Activated T-cell treated with anti-CD3 and anti-CD28 coated beads, Interleukin-2, amount 50 U/mL, for 24 hours (primary cell): ENCODE measurements around the gene UBE2B.
"Not testable (repeated sequence)": the region's sequence is repeated elsewhere in the genome, so short reads cannot be mapped to it uniquely, and the experiment has no call there.

Experiments used
- DNase-seq: peaks from one replicate; pipeline ENCODE4 v3.0.0-alpha.2; 2020
- H3K27ac Mint-ChIP-seq: 2 replicates; pipeline ENCODE4 v1.8.0; 2020; ENCODE audit warnings: mild to moderate bottlenecking, mixed read lengths
- H3K27me3 Mint-ChIP-seq: 2 replicates; pipeline ENCODE4 v1.8.0; 2020; ENCODE audit warnings: mixed read lengths
- H3K36me3 Mint-ChIP-seq: 2 replicates; pipeline ENCODE4 v1.8.0; 2020; ENCODE audit warnings: low read depth, mixed read lengths
- H3K4me1 Mint-ChIP-seq: 2 replicates; pipeline ENCODE4 v1.8.0; 2020; ENCODE audit warnings: low read depth, mixed read lengths
- H3K4me3 Mint-ChIP-seq: 2 replicates; pipeline ENCODE4 v1.8.0; 2020; ENCODE audit warnings: mild to moderate bottlenecking, moderate library complexity, mixed read lengths
- H3K9me3 Mint-ChIP-seq: 2 replicates; pipeline ENCODE4 v1.8.0; 2020; ENCODE audit warnings: mixed read lengths

The UBE2B gene

GRCh38 chr5:134370871-134371833 lies at the start of gene UBE2B:
Gene UBE2B, plus strand, starts transcription at chr5:134371569. Its CDS starts 27 bp downstream, at chr5:134371596.
- H3K27me3 Mint-ChIP-seq, result no peaks in the 10 kb centered on the region
- peak within 1 kb of the TSS; percentile 99 for H3K4me3 Mint-ChIP-seq
- peaks cover 53% of the 10 kb centered on the region for H3K4me1 Mint-ChIP-seq
- H3K9me3 Mint-ChIP-seq, result peaks cover 5% of the 10 kb centered on the region
- DNase-seq, result peak; percentile 98
- peaks cover 61% of the 10 kb centered on the region for H3K36me3 Mint-ChIP-seq
- peak within 1 kb of the TSS; percentile 100 for H3K27ac Mint-ChIP-seq

DNA sequence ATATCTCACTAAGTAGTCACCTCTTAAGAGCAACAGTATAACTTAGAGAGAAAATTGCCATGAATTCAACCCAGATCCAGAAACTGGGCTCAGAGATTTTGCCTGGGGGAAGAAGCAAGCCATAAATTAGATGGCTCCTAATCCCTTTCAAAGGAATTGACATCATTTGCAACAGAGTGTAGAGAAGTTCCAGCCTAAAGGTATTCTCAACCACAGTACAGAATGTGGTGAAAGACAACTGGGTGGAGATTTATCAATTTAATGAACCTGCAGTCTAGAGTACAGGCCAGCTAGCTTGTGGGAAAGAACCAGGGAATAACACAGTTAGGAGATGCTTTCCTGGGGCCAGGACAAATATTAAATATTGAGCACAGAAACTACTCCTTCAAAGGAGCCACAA lies 44.0 kb upstream of the UBE2B start:
- Mint-ChIP-seq H3K36me3 (peaks cover 6% of the 10 kb centered on the region), H3K4me3 (no peak overlapping the region), H3K27me3 (no peaks in the 10 kb centered on the region), H3K4me1 (no peaks in the 10 kb centered on the region), H3K9me3 (peaks cover 20% of the 10 kb centered on the region), H3K27ac (no peak overlapping the region)
- no peak for DNase-seq

DNA sequence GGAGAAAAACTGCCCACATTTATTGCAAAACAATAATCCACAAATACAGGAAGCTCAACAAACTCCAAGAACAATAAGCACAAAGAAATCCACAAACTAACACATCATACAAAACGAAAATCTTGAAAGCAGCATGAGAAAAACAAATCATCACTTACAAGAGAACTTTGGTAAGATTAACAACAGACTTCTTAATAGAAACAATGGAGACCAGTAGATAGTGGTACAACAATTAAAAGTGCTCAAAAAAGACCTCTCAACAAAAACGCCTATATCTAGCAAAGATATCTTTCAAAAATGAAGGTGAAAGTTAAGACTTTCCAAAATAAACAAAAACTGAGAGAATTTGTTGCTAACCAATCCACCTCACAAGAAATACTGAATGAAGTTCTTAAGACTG lies 42.8 kb upstream of the UBE2B start:
- peaks cover 30% of the 10 kb centered on the region for H3K9me3 Mint-ChIP-seq
- H3K27me3 Mint-ChIP-seq, result no peaks in the 10 kb centered on the region
- H3K27ac Mint-ChIP-seq, result no peak overlapping the region
- H3K4me1 Mint-ChIP-seq, result no peaks in the 10 kb centered on the region
- H3K36me3 Mint-ChIP-seq, result peaks cover 6% of the 10 kb centered on the region
- DNase-seq, result no peak
- H3K4me3 Mint-ChIP-seq, result no peak overlapping the region

DNA sequence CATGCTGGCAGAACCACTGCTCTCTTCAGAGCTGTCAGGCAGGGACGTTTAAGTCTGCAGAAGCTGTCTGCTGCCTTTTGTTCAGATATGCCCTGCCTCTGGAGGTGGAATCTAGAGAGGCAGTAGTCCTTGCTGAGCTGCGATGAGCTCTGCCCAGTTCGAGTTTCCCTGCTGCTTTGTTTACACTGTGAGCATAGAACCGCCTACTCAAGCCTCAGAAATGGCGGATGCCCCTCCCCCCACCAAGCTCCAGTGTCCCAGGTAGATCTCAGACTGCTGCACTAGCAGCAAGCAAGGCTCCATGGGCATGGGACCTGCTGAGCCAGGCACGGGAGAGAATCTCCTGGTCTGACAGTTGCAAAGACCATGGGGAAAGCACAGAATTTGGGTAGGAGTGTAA lies 34.5 kb upstream of the UBE2B start:
- not testable (repeated sequence) for H3K36me3 Mint-ChIP-seq, DNase-seq

DNA sequence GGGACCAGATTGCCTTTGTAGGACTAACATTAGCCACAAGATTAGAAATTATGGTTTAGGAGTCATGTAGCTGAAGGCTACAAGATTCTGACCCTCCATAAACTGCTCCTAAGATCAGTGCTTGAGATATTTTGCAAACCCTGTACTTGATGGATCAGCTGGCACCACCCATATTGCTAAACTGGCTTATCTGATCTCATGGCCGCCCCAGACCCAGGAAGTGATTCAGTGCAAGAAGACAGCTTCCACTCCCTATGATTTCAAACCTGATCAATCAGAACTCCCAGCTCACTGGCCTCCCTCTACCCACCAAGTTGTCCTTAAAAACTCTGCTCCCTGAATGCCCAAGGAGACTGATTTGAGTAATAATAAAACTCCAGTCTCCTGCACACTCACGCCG lies 27.9 kb upstream of the UBE2B start:
- not testable (repeated sequence) for H3K4me3 Mint-ChIP-seq, H3K27me3 Mint-ChIP-seq, H3K36me3 Mint-ChIP-seq, DNase-seq, H3K9me3 Mint-ChIP-seq, H3K27ac Mint-ChIP-seq, H3K4me1 Mint-ChIP-seq

More for the DNA sequence above, 34.5 kb upstream of the UBE2B start:
- peaks cover 18% of the 10 kb centered on the region for H3K9me3 Mint-ChIP-seq
- not testable (repeated sequence) for H3K4me3 Mint-ChIP-seq, H3K4me1 Mint-ChIP-seq, H3K27me3 Mint-ChIP-seq, H3K27ac Mint-ChIP-seq

- not testable (repeated sequence) for H3K4me3 Mint-ChIP-seq, H3K4me1 Mint-ChIP-seq, H3K27ac Mint-ChIP-seq
Observed at GRCh38 chr5:134345476-134345875, 25.9 kb upstream of the UBE2B start.

DNA sequence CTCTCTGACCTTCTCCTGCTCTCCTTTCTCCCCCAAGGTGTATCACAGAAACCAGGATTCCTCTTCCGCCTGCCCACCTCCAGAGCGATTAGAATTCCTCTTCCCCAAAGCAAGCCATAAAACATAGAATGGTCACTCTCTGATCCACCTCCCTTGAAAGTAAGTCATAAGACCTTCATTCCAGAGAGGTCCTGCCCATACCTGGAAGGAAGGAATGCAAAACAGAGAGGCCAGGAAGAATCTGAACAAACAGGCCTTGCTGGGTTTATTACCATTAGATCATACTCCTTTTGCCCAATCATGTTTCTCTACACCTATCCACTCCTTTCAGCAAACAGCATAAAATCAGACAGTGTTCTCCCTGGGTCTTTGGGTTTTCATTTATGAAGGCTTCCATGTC lies 25.4 kb upstream of the UBE2B start:
- Mint-ChIP-seq H3K36me3 (no peaks in the 10 kb centered on the region), H3K4me3 (no peak overlapping the region), H3K4me1 (no peaks in the 10 kb centered on the region), H3K9me3 (no peaks in the 10 kb centered on the region), H3K27me3 (no peaks in the 10 kb centered on the region), H3K27ac (no peak overlapping the region)
- no peak for DNase-seq

More at GRCh38 chr5:134345476-134345875, 25.9 kb upstream of the UBE2B start:
- H3K27me3 Mint-ChIP-seq, H3K9me3 Mint-ChIP-seq, H3K36me3 Mint-ChIP-seq, DNase-seq: not testable (repeated sequence)

DNA sequence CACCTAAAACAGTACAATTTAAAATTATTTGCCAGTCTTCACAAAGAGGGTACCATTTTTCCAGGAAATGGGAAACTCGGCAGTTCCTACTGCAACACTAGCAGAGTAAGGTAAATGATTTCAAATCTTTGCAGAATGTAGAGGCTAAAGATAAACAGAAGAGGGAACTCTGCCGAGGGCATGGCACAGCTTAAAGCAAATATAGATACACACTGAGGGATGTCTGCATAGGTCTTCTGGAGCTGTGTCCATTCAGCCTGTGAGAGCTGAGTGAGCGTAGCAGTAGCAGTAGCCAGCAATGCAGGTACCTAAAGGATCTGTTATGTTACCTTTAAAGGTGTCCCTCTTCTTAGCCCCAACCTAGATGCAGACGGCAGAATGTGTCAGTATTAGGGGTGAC lies 21.9 kb upstream of the UBE2B start:
- H3K4me3 Mint-ChIP-seq, result no peak overlapping the region
- no peak overlapping the region for H3K27ac Mint-ChIP-seq
- H3K27me3 Mint-ChIP-seq, result no peaks in the 10 kb centered on the region
- H3K9me3 Mint-ChIP-seq, result no peaks in the 10 kb centered on the region
- DNase-seq, result no peak
- H3K4me1 Mint-ChIP-seq, result no peaks in the 10 kb centered on the region
- H3K36me3 Mint-ChIP-seq, result no peaks in the 10 kb centered on the region

DNA sequence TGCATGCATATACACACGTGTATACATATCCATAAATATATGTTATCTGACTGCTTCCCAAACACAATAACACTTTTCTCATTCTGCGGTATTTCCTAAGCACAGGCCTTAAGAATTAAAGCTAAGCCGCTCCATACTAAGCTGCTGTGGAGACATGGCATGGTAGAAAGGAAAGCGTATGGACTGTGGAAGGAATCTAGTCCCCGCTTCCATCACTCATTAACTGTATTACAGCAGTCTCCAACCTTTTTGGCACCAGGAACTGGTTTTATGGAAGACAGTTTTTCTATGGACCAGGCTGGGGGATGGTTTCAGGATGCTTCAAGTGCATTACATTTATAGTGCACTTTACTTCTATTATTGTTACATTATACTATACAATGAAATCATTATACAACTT lies 15.7 kb upstream of the UBE2B start:
- DNase-seq, result no peak
- H3K27me3 Mint-ChIP-seq, result no peaks in the 10 kb centered on the region
- no peaks in the 10 kb centered on the region for H3K4me1 Mint-ChIP-seq
- no peaks in the 10 kb centered on the region for H3K9me3 Mint-ChIP-seq
- H3K4me3 Mint-ChIP-seq, result no peak overlapping the region
- no peak overlapping the region for H3K27ac Mint-ChIP-seq
- peaks cover 2% of the 10 kb centered on the region for H3K36me3 Mint-ChIP-seq

DNA sequence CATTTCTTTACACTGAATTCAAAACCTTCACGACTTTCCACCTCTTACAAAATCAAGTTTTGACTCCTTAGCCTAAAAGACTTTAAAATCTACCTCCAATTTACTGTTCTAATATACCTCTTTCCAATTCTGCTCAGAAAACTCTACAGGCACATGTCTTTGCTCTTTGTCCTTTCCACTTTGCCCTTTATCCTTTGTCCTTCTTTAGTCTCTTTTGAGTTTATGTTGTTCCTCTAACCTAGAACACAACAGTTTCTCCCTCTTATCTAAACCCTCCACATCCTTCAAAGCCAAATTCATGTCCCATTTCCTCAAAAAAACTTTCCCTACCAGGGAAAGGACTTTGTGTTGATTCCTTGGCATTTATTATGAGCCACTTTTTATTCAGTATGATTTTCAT lies 5.8 kb upstream of the UBE2B start:
- Mint-ChIP-seq H3K9me3 (peaks cover 4% of the 10 kb centered on the region), H3K4me3 (peak overlapping the region; percentile 21), H3K36me3 (peaks cover 19% of the 10 kb centered on the region), H3K27me3 (no peaks in the 10 kb centered on the region), H3K4me1 (peaks cover 31% of the 10 kb centered on the region), H3K27ac (no peak overlapping the region)
- no peak for DNase-seq

DNA sequence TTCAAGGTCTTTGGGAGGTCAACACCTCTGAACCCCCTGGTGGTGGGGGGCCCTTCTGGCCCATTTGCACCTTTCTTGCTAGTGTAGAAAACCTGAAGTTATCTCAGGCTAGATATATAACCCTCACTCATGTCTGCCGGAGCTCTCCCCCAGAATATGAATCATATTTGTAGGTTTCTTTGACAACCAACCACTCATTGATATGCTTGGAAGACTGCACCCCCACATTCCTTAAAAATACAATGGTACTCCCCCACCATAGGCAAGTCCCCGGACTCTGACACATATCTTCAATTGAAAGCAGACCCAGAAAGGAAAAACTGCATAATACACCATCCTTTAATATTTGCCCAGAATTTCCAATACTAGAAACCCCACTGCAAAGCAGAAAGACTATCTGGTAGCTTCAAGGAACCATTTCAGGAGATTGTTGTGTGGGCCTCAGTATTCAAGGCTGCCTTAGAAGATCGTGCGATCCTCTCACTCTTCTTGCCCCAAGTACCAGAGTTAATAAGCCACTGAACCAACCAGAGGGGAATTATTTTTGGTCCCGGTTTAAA lies 978 bp upstream of the UBE2B start:
- Mint-ChIP-seq H3K4me1 (peaks cover 54% of the 10 kb centered on the region), H3K27ac (peak overlapping the region; percentile 100), H3K27me3 (no peaks in the 10 kb centered on the region), H3K4me3 (peak overlapping the region; percentile 99), H3K9me3 (peaks cover 5% of the 10 kb centered on the region), H3K36me3 (peaks cover 55% of the 10 kb centered on the region)
- peak; percentile 38 for DNase-seq

GRCh38 chr5:134371834-134372340 lies 518 bp downstream of the UBE2B start:
- Mint-ChIP-seq H3K27ac (peak overlapping the region; percentile 100), H3K27me3 (no peaks in the 10 kb centered on the region), H3K4me1 (peaks cover 50% of the 10 kb centered on the region), H3K9me3 (peaks cover 5% of the 10 kb centered on the region), H3K36me3 (peaks cover 64% of the 10 kb centered on the region), H3K4me3 (peak overlapping the region; percentile 99)
- DNase-seq, result peak; percentile 66

DNA sequence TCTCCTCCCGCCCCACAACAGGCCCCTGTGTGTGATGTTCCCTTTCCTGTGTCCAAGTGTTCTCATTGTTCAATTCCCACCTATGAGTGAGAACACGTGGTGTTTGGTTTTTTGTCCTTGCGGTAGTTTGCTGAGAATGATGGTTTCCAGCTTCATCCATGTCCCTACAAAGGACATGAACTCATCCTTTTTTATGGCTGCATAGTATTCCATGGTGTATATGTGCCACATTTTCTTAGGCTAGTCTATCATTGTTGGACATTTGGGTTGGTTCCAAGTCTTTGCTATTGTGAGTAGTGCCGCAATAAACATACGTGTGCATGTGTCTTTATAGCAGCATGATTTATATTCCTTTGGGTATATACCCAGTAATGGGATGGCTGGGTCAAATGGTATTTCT lies 2.3 kb downstream of the UBE2B start:
- DNase-seq, H3K27me3 Mint-ChIP-seq, H3K9me3 Mint-ChIP-seq: not testable (repeated sequence)
- H3K36me3 Mint-ChIP-seq, result peaks cover 67% of the 10 kb centered on the region
- H3K27ac Mint-ChIP-seq, result peak overlapping the region; percentile 41
- peak overlapping the region; percentile 59 for H3K4me3 Mint-ChIP-seq
- peaks cover 54% of the 10 kb centered on the region for H3K4me1 Mint-ChIP-seq

- Mint-ChIP-seq H3K4me3 (no peak overlapping the region), H3K27ac (peak overlapping the region; percentile 50), H3K9me3 (peaks cover 2% of the 10 kb centered on the region), H3K27me3 (no peaks in the 10 kb centered on the region), H3K36me3 (peaks cover 73% of the 10 kb centered on the region), H3K4me1 (peaks cover 60% of the 10 kb centered on the region)
- no peak for DNase-seq
Observed at GRCh38 chr5:134374232-134374631, 2.9 kb downstream of the UBE2B start.

GRCh38 chr5:134380346-134380745 lies 9.0 kb downstream of the UBE2B start:
- H3K27ac Mint-ChIP-seq, result peak overlapping the region; percentile 77
- no peaks in the 10 kb centered on the region for H3K9me3 Mint-ChIP-seq
- H3K4me3 Mint-ChIP-seq, result no peak overlapping the region
- H3K36me3 Mint-ChIP-seq, result peaks cover 94% of the 10 kb centered on the region
- H3K4me1 Mint-ChIP-seq, result peaks cover 52% of the 10 kb centered on the region
- DNase-seq, result no peak
- no peaks in the 10 kb centered on the region for H3K27me3 Mint-ChIP-seq
